Stomach (tissue), 4 donors: ENCODE data around the gene BTG1.

ENCODE experiments used
- CTCF ChIP-seq, 7 experiments: fragments of 450-650 bp in 4 of 7; fragments of 200-600 bp in 3 of 7; sonication (generic) in 3 of 7; IDR thresholded peaks; one replicate each; pipeline ENCODE4 v1.5.1; 2016 to 2019; ENCODE audit warnings: antibody characterized with exemption in 7 of 7, control low read depth in 2 of 7, mild to moderate bottlenecking in 1 of 7
- EP300 ChIP-seq: sonication (generic); formaldehyde crosslinking; IDR thresholded peaks from one replicate; pipeline ENCODE4 v1.6.1; 2017; ENCODE audit warnings: antibody characterized with exemption
- POLR2AphosphoS5 ChIP-seq, 3 donors: sonication (generic); formaldehyde crosslinking; IDR thresholded peaks; one replicate each; pipeline ENCODE4 v1.6.1; 2016; ENCODE audit warnings: antibody characterized with exemption in 3 of 3

GRCh38 chr12:92102606-92103005 lies 43.0 kb downstream of the BTG1 start:
- TF ChIP-seq POLR2AphosphoS5 (IDR thresholded peaks at IDR 0.05) (no peak), CTCF (IDR thresholded peaks at IDR 0.05) (no peak), EP300 (no peak)
